Activated gamma-delta T cell treated with Interleukin-2 at 50 U/mL for 16 hours (primary cell): Measurements from ENCODE around the gene ANKRD13D.

Experiments
- DNase-seq: peaks from one replicate; pipeline ENCODE4 v3.0.0-alpha.2; 2020

The ANKRD13D gene

GRCh38 chr11:67262731-67263675, 26.1 kb upstream of the ANKRD13D start:
- peak; percentile 76 for DNase-seq

GRCh38 chr11:67264260-67264659, 24.8 kb upstream of the ANKRD13D start:
- no peak for DNase-seq

GRCh38 chr11:67264877-67265632, 24.0 kb upstream of the ANKRD13D start:
- no peak for DNase-seq

GRCh38 chr11:67265633-67266448, 23.3 kb upstream of the ANKRD13D start:
- DNase-seq = peak; percentile 77

GRCh38 chr11:67266449-67267187, 22.5 kb upstream of the ANKRD13D start, which contains the start of gene GRK2:
GRK2 (plus strand) TSS chr11:67266473; CDS start chr11:67266700, 227 bp downstream.
- DNase-seq = no peak

GRCh38 chr11:67267188-67268080, 21.7 kb upstream of the ANKRD13D start:
- no peak for DNase-seq

- DNase-seq = peak; percentile 62
Measured at GRCh38 chr11:67268081-67268961, 20.8 kb upstream of the ANKRD13D start.

- DNase-seq = no peak
Measured at GRCh38 chr11:67268962-67269268, 20.2 kb upstream of the ANKRD13D start.

- DNase-seq = no peak
Measured at GRCh38 chr11:67269401-67270255, 19.5 kb upstream of the ANKRD13D start.

GRCh38 chr11:67270256-67271204, 18.6 kb upstream of the ANKRD13D start:
- DNase-seq = no peak

GRCh38 chr11:67271205-67271540, 17.9 kb upstream of the ANKRD13D start:
- no peak for DNase-seq

- peak; percentile 52 for DNase-seq
Measured at GRCh38 chr11:67271541-67272284, 17.4 kb upstream of the ANKRD13D start.

- no peak for DNase-seq
Measured at GRCh38 chr11:67272327-67273259, 16.5 kb upstream of the ANKRD13D start.

- no peak for DNase-seq
Measured at GRCh38 chr11:67273260-67273990, 15.7 kb upstream of the ANKRD13D start.
